Thyroid gland (tissue), 4 donors: ENCODE results near the gene SYTL2. TPM values are rescaled to one million over a fixed set of nuclear protein-coding genes. Genes with fewer than 3 reads are reported as not detected.
"Not testable (repeated sequence)": the region's sequence is repeated elsewhere in the genome, so short reads cannot be mapped to it uniquely, and the experiment has no call there.

Experiments used
- DNase-seq, 2 donors: peaks; one replicate each; pipeline ENCODE4 v3.0.0-alpha.2; 2019
- H3K27ac ChIP-seq, 3 donors: fragments of 200-600 bp; sonication (generic); 1 replicate in 2 of 3; 2 replicates in 1 of 3; pipeline ENCODE4 v1.5.1; 2016 to 2019; ENCODE audit warnings: mild to moderate bottlenecking in 1 of 3, moderate library complexity in 1 of 3
- H3K27me3 ChIP-seq: fragments of 200-600 bp; sonication (generic); one replicate; pipeline ENCODE4 v1.5.1; 2019
- H3K36me3 ChIP-seq, 2 donors: fragments of 200-600 bp; sonication (generic); one replicate each; pipeline ENCODE4 v1.5.1; 2016 to 2019
- H3K4me1 ChIP-seq, 2 donors: fragments of 200-600 bp; sonication (generic); one replicate each; pipeline ENCODE4 v1.5.1; 2017 to 2019
- H3K4me3 ChIP-seq, 3 donors: fragments of 200-600 bp; sonication (generic); replicated peaks in 1 of 3; 1 replicate in 2 of 3; 2 replicates in 1 of 3; pipeline ENCODE4 v1.5.1; 2016; ENCODE audit warnings: mild to moderate bottlenecking in 1 of 3
- H3K9me3 ChIP-seq: fragments of 200-600 bp; sonication (generic); one replicate; pipeline ENCODE4 v1.5.1; 2017
- POLR2A ChIP-seq, 2 donors: fragments of 450-650 bp; IDR thresholded peaks; one replicate each; pipeline ENCODE4 v1.6.1; 2017; ENCODE audit warnings: antibody characterized with exemption in 2 of 2, mild to moderate bottlenecking in 2 of 2, moderate library complexity in 1 of 2
- WGBS, 2 donors: methylation state at CpG; one replicate each; pipeline ENCODE4 v1.1.5; 2017; 5-methylcytosine and 5-hydroxymethylcytosine counted together
- intact Hi-C: fragments of 100-400 bp; cut with DNase I; formaldehyde crosslinking; loops from one replicate; pipeline ENCODE4 v1.15.1; 2023
- total RNA-seq, 4 donors: library from RNA; depleted of rRNA; stranded (reverse); fragments of >200 nt; gene quantifications; one replicate each; pipeline ENCODE4 v1.2.3, GENCODE V29; 2016
- TF ChIP-seq, protein P1 (sequence below), 6 experiments: fragments of 200-600 bp in 3 of 6; fragments of 450-650 bp in 3 of 6; sonication (generic) in 3 of 6; IDR thresholded peaks; one replicate each; pipeline ENCODE4 v1.5.1; 2016 to 2019; ENCODE audit warnings: antibody characterized with exemption in 6 of 6, mild to moderate bottlenecking in 2 of 6, inconsistent platforms in 1 of 6, moderate library complexity in 1 of 6

The SYTL2 gene
- total RNA-seq, 4 donors from 2014 or later = 4.5 to 18.8 (median 9.0) TPM

DNA sequence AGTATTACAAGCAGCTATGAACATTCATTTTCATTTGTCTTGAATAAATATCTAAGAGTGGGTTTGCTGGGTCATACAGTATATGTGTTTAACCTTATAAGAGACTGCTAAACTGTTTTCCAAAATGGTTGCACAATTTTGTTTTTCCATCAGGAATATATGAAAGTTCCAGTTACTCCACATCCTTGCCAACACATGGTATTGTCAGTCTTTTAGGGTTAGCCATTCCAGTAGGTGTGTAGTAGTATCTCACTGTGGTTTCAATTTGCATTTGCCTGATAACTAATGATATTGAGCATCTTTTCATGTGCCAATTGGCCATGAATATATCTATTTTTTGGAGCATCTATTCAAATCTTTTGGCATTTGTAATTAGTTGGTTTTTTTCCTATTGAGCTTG is 36.5 kb upstream of the SYTL2 start:
- no peak overlapping the region for H3K27ac ChIP-seq
- DNase-seq = no peak
- H3K4me1 ChIP-seq = no peaks in the 10 kb centered on the region
- H3K9me3 ChIP-seq = no peaks in the 10 kb centered on the region
- TF ChIP-seq, protein P1, sequence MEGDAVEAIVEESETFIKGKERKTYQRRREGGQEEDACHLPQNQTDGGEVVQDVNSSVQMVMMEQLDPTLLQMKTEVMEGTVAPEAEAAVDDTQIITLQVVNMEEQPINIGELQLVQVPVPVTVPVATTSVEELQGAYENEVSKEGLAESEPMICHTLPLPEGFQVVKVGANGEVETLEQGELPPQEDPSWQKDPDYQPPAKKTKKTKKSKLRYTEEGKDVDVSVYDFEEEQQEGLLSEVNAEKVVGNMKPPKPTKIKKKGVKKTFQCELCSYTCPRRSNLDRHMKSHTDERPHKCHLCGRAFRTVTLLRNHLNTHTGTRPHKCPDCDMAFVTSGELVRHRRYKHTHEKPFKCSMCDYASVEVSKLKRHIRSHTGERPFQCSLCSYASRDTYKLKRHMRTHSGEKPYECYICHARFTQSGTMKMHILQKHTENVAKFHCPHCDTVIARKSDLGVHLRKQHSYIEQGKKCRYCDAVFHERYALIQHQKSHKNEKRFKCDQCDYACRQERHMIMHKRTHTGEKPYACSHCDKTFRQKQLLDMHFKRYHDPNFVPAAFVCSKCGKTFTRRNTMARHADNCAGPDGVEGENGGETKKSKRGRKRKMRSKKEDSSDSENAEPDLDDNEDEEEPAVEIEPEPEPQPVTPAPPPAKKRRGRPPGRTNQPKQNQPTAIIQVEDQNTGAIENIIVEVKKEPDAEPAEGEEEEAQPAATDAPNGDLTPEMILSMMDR (IDR thresholded peaks at IDR 0.05) = no peak
- no peak for TF ChIP-seq POLR2A (IDR thresholded peaks at IDR 0.05)
- H3K4me3 ChIP-seq = no peak overlapping the region
- no peaks in the 10 kb centered on the region for H3K27me3 ChIP-seq
- intact Hi-C loops = no loop called here
- no peaks in the 10 kb centered on the region for H3K36me3 ChIP-seq

DNA sequence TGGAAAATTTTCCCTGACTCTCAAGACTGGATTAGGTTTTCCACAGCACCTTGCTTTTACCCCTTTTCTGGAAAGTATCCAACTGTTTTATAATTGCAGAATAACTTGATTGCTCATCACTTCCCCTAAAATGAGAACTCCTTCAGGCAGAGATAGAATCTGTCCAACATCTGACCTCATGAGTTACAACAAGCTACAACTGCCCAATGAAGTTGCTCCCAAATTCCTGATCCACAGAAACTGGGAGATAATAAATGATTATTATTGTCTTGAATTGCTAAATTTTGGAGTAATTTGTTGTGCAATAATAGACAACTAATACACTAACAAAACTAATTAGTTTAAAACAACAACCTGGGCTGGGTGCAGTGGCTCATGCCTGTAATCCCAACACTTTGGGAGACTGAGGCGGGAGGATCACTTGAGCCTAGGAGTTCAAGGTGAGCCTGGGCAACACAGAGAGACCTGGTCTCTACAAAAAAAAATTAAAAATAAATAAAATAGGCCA is 34.2 kb upstream of the SYTL2 start:
- WGBS, 2 donors = 100% methylated on average over 1 of the region's 1 CpG
- H3K4me1 ChIP-seq = no peaks in the 10 kb centered on the region
- TF ChIP-seq, protein P1 (IDR thresholded peaks at IDR 0.05) = no peak
- no peak for TF ChIP-seq POLR2A (IDR thresholded peaks at IDR 0.05)
- H3K9me3 ChIP-seq = no peaks in the 10 kb centered on the region
- DNase-seq = no peak
- intact Hi-C loops = no loop called here
- H3K27me3 ChIP-seq = no peaks in the 10 kb centered on the region
- no peak overlapping the region for H3K4me3 ChIP-seq
- no peak overlapping the region for H3K27ac ChIP-seq
- no peaks in the 10 kb centered on the region for H3K36me3 ChIP-seq

DNA sequence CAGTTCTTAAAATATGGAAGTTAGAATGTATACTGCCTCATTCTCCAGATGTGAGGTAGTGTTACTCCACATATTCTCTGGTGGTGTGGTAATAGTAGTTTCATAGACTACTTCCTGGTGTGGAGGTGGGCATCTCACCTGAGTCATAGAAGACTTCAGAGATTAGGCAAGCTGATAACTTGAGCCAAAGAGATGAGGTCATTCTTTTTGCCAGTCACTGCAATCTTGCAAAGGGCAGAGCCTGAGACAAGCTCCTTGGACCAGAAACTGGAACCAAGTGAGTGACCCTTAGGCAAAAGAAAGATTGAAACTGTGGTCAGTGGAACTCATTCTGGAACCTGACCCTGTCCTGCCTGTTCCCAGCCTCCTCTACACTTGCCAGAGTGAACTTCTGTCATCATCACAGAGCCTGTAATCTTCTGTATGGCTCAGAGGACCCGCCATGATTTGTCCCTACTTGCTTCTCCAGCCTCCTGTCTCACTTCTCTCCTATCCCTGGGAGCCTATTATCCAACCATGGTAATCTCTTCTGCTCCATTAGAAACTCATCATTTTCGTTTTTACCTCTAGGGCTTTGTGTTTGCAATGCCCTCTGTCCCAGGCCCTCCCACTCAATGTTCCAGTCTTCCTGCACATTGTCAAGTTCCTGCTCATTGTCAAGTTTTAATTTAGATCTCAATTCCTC is 33.6 kb upstream of the SYTL2 start:
- DNase-seq = no peak
- WGBS, 2 donors = 62 to 69% methylated on average over 2 of the region's 2 CpGs
- no peaks in the 10 kb centered on the region for H3K9me3 ChIP-seq
- no peaks in the 10 kb centered on the region for H3K4me1 ChIP-seq
- no peak overlapping the region for H3K27ac ChIP-seq
- H3K27me3 ChIP-seq = no peaks in the 10 kb centered on the region
- TF ChIP-seq, protein P1 (IDR thresholded peaks at IDR 0.05) = no peak
- TF ChIP-seq POLR2A (IDR thresholded peaks at IDR 0.05) = no peak
- no peak overlapping the region for H3K4me3 ChIP-seq
- no peaks in the 10 kb centered on the region for H3K36me3 ChIP-seq
- intact Hi-C loops = no loop called here

DNA sequence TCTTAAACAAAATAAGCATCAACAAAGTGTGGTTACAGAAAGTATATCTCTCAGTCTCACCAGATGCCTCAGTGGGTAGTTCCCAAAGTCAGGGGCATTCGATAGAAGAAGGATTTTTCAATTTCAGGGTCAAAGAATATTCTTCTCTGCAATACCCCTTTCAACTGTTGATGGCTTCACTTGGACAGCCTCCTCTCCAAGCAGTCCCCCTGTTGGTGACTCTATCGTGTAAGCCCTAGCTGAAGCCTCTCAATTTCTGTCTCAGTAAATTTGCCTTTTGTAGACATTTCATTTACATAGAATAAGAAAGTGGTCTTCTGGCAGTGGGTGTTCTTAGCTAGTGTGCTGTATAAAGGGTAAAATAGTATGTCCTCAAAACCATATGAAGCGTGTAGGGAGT is 33.0 kb upstream of the SYTL2 start:
- H3K27ac ChIP-seq = no peak overlapping the region
- H3K36me3 ChIP-seq = no peaks in the 10 kb centered on the region
- TF ChIP-seq, protein P1 (IDR thresholded peaks at IDR 0.05) = no peak
- no peak for TF ChIP-seq POLR2A (IDR thresholded peaks at IDR 0.05)
- no peak overlapping the region for H3K4me3 ChIP-seq
- H3K9me3 ChIP-seq = no peaks in the 10 kb centered on the region
- H3K27me3 ChIP-seq = no peaks in the 10 kb centered on the region
- 90 to 91% methylated on average over 3 of the region's 3 CpGs for WGBS, 2 donors
- no peaks in the 10 kb centered on the region for H3K4me1 ChIP-seq
- DNase-seq = no peak
- intact Hi-C loops = no loop called here

DNA sequence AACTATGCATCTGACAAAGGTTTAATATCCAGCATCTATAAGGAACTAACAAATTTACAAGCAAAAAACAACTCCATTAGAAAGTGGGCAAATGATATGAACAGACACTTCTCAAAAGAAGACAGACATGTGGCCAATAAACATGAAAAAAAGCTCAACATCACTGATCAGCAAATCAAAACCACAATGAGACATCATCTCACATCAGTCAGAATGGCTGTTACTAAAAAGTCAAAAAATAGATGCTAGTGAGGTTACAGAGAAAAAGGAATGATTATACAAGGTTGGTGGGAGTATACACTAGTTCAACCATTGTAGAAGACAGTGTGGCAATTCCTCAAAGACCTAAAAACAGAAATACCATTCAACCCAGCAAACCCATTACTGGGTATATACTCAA is 30.0 kb upstream of the SYTL2 start:
- intact Hi-C loops = not testable (repeated sequence)

More for the DNA sequence above, 30.0 kb upstream of the SYTL2 start:
- H3K4me1 ChIP-seq, DNase-seq, H3K27ac ChIP-seq, H3K27me3 ChIP-seq, H3K9me3 ChIP-seq, H3K36me3 ChIP-seq, H3K4me3 ChIP-seq: not testable (repeated sequence)
